Cardiac septum (tissue), 1 donor: ENCODE results near the gene GALNT10. TPM values are rescaled to one million over a fixed set of nuclear protein-coding genes. Genes with fewer than 3 reads are reported as not detected.

Source experiments
- DNase-seq: peaks from one replicate; pipeline ENCODE4 v3.0.0-alpha.2; 2020; ENCODE audit warnings: low spot score
- intact Hi-C: fragments of 100-400 bp; cut with DNase I; formaldehyde crosslinking; loops from one replicate; pipeline ENCODE4 v1.14.0; 2022
- total RNA-seq: library from RNA; stranded (reverse); fragmentation: NEBNext Ultra II Directional; extraction: Animal tissue kit (Norgen Biotek cat#: 25700); gene quantifications from one replicate; pipeline ENCODE4 v1.2.1, GENCODE V29; 2021
- donor health status: DM: no; HTN: no; CAD: no.

GALNT10 gene
- total RNA-seq, 1 donor from 2014 or later: 15.5 TPM

DNA sequence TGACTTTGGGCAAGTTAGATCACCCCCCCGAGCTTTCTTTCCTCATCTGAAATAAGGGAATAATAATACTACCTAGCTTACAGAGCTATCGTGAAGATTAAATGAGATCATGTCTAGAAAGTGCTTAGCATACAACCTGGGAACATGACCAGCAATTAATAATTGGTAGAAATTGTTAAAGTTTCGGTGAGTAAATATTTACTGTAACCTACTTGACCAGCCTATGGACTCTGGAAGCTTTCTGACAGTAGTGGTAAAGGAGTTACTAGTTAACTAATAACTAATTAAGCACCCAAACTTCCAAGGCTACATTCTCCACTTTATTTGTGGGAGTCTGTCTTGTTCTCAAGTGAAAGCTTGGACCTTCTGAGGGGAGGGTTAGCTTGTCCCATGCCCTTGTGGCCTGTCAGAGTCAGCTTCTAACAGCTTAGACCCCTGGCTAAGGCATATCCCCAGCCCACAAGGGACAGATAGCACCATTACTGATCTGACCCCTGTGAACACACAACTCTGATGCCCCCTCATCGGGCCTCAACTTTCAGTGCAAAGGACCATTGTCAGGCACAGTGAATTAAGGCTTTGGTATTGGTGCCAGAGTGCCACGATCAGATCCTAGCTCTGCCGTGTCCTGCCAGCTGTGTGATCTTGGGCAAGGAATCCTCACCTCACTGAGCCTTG, 196.6 kb downstream of the GALNT10 start:
- no peak for DNase-seq

DNA sequence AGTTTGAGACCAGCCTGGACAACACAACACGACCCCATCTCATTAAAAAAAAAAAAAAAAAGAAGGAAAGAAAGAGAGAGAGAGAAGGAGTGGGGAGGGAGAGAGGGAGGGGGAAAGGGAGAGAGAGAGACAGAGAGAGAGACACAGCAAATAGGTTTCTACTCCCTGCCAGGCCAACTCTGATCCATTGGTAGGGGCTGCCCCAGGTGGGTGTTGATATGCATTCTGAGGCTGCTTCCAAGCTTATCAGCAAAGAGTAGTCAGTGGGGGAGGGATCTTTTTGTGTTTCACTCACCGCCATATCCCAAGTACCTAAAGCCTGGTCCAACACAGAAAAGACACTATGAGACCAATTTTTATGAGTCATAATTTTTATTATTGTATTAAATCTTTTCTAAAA, 198.3 kb downstream of the GALNT10 start:
- DNase-seq: no peak
- intact Hi-C loops: no loop called here

More for the DNA sequence above, 196.6 kb downstream of the GALNT10 start:
- intact Hi-C loops: no loop called here

DNA sequence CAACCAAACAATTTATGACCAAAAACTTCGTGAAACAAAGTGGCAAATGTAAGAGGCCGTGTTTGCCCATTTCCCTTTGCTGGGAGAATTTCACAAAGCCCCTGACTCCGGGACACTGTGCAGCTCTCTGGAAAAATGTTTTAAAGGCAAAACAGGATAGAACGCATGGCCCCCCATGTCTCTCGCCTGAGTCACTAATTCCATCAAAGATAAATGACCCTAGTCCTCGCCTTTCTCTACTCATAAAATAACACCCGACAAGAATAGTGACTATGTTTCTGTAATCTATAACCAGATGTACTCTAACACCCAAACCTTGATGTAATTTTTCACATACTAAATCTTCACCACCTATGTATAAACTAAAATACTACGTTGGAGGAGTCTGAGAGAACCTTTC, 199.6 kb downstream of the GALNT10 start:
- intact Hi-C loops: no loop called here
- DNase-seq: no peak

DNA sequence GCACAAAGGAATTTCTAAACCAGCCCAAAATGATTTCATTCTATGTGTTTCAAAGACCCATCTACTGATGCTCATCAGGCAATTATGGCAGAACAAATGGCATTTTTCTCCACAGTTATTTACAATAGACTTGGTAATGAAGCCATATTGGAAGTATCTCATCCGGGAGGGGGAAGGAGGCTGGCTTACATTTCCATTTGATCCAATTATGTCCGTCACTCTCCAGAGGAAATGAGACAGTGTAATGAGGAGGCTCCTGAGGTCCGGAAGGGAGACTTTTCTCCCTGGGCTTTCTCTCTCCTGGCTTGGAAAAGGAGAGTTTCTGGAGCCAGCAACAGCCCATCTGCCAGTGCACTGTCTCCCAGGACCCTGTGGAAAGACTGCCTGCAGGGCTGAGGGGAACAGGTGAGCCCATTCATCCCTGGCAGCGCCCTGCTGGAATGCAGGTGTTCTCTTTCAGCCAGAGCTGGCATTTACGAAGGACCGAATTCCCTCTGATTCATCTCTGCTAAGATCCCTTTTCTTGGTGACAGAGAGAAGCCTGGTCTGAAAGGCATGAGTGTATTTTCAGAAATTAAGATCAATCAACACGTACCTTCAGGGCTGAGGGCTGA, 200.3 kb downstream of the GALNT10 start:
- no peak for DNase-seq
- intact Hi-C loops: no loop called here

DNA sequence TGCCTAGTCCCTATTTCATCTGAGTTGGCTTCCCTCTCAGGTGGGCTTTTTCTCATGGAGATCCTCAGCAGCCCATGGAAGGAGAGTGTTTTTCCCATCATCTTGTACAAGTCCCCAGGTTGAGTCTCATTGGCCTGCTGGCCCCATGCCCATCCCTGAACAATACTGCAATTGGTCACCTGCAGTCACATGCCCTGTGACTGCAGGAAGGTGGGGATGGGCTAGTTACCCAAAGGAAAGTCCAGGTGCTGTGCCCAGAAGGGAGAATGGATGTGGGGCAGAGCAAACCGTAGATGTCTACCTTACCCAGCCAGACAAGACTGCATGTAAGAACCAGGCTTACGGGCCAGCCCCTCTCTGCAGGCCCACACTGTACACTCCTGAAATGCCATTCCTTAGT, 201.3 kb downstream of the GALNT10 start:
- intact Hi-C loops: no loop called here
- DNase-seq: no peak

DNA sequence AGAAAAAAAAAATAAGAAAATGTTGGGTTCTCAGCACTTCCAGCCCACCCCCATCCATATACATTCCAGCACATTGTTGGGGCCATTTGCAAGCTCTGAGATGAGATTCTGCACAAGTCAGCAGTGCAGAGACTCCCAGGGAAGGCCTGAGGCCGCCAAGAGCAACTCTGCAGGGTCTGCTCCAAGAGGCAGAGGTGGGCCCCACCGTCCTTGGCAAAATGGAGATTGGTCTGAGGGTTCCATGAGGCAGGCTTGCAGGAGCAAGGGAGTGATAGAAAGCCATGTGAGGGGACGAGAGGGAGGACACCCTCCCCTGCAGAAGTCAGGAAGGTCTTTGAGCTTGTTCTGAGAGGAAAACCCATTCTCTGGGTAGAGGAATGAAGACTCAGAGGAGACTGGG, 203.3 kb downstream of the GALNT10 start:
- DNase-seq: no peak
- intact Hi-C loops: no loop called here

DNA sequence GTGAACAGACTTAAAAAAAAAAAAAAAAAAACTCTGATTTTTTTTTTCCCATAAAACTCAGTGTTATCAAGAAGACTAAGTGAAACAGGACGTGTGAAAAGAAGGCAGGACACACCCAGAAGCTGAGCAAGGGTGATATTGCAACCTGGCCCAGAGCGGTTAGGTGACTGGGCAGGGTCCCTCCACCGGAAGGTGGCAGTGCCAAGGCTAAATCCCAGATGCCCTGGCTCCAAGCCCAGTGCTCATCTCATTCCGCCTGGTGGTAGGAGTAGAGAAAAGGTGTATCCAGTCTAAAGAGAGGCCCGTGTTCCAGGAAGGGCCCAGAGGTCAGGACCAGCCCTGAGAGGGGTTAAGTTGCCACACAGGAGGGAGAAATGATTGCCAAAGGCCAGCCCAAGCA, 203.8 kb downstream of the GALNT10 start:
- DNase-seq: no peak
- intact Hi-C loops: no loop called here

DNA sequence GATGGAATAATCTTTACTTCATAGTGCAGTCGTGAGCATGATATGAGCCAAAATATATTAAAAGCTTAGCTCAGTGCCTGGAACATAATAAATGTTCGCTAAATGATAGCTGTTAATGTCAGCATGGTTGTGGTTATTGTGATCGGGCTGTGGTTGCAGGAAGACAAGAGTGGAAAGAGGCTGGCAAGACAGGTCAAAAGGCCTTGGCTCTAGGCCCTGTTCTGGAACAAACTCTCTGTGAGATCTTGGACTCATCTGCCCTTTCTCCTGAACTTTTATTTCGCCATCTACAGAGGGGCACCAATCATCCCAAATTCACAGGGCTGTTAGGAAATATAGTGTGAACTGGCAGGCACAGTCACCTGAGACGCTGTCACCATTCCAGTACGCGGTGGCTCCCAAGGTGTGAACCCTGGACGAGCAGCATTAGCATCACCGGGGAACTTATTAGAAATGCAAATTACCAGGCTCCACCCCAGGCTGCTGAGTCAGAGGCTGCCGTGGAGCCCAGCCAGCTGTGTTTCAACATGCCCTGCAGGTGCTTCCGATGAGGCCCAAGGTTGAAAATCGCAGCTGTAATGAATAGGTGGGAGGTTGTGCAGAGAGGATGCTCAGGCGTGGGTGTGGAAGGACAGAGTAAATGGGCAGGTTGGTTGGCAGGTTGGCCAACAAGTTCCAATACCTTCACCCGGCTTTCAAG, 205.0 kb downstream of the GALNT10 start:
- DNase-seq: no peak
- intact Hi-C loops: no loop called here

DNA sequence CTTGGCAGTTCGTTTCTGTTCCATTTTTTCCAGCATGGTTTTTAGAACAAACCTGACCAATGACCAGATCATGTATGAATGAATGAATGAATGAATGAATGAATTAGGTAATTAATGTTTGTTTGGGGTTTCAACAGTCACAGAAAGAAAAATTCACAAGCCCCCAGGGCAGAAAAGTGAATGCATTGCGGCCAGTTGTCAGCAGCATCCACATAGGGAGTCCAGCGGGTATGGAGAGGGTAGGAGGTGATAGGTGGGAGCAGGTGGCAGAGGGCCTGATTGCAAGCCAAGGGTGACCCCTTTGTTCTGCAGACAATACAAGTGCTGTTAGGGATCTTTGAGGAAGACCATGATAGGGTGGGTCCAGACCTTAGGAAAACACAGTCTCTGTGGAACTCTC, 205.6 kb downstream of the GALNT10 start:
- intact Hi-C loops: no loop called here
- DNase-seq: no peak

DNA sequence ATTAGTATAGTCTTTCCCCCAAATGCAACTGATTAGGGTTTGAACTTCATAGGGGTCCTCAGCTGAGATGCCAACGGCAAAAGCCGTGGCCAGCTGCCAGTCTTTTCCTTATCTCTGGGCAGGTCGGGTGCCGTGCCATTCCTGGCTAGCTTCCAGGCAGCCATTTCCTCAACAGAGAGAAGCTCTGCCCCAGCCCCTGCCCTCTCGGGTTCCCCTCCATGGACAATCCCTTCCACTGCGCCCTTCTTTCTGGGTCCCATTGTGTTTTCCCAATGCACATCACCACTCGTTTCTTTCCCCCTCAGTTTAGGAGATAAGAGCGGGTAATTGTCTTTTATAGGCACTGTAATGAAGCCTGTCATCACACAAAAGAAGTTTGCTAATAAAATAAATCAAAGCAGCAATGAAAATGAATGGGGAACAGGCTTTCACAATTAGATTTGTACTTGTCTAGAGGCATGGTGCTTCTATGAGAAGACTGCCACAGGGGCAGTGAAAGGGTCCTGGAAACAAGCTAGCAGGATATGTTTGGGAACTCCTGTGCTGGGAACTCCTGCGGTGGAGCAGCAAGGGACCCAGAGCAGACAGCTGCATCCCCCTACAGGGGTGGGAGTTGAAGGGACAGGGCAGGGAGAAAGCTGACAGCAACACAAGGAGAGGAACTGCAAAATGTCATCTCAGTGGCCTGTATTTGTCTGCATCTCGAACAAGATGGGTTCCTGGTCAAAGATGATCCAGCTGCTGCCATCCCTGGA, 207.3 kb downstream of the GALNT10 start:
- DNase-seq: no peak
- intact Hi-C loops: no loop called here

DNA sequence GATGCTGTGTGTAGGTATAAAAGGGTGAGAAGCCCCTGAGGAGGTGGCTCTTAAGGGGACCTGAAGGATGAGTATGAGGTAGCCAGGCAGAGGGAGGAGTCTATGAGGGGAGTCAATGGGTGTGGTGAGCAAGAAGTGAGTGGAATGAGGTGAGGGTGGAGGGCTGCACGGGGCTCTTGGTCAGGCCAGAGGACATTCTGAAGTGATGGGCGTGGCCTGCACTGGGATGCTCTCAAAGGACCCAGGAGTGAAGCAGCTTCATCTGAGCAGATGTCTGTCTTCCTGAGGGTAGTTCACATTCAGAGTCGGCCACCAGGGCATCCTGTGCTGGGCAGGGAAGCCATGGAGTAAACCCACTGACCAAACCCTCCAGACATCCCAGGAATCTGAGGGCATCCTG, 210.1 kb downstream of the GALNT10 start:
- intact Hi-C loops: loop anchor here (5.0 to 10.0 kb wide), 2 partner anchors 208 to 426 kb away; partner anchors contain the start of gene GALNT10
- DNase-seq: no peak

DNA sequence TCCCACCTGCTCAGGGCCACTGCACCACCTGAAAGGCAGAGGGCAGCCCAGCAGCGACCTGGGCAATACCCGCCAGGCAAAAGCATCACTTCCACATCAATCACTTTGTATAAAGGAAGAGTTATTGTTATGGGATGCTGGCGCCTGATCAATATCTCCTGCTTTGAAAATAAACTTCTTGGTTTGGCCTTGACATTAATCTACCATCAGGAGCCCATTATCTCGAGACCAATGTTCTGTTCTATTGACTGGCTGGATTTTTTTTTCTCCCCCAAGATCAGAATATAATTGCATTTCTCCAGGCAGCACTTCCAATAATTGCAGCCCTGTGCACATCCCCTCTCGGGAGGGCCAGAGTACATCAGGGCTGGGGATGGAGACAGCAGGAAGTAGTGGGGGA, 210.8 kb downstream of the GALNT10 start:
- no peak for DNase-seq
- intact Hi-C loops: loop anchor here (5.0 to 10.0 kb wide), 2 partner anchors 209 to 427 kb away; partner anchors contain the start of gene GALNT10

DNA sequence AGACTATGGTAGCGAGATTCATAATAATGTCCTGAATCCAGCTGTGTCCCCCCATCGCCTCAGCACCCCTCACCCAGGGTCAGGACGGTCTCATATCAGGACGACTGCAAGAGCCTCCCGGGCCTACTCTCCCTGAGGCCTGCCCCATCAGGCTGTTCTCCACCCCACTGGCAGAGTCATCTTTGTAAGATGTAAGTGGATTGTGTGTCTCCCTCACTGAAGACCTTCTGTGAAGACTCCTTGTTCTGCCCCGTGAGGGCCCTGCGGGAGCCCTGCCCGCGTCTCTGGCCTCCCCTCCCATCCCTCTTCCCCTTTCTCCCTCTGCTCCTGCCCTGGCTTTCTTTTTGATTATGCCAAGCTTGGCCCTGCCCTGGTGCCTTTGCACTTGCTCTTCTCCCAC, 211.4 kb downstream of the GALNT10 start:
- intact Hi-C loops: loop anchor here (5.0 to 10.0 kb wide), 2 partner anchors 210 to 427 kb away; partner anchors contain the start of gene GALNT10

DNA sequence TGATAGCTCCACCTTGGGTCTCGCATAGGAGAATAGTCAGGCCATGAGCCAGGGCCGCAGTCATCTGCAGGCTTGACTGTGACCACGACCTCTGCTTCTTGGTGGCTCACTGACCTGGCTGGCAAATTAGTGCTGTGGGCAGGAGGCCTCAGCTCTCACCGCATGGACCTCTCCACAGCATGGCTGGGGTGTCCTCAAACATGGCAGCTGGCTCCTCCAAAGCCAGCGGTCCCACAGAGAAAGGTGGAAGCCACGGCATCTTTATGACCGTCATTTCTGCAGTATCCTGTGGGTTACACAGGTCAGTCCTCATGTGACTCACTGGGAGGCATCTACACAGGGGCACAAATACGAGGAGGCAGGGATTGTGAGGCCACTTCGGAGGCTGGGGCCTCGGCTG, 212.1 kb downstream of the GALNT10 start:
- intact Hi-C loops: loop anchor here (5.0 to 10.0 kb wide), 2 partner anchors 210 to 428 kb away; partner anchors contain the start of gene GALNT10
- no peak for DNase-seq

More for the DNA sequence above, 211.4 kb downstream of the GALNT10 start:
- DNase-seq: no peak

DNA sequence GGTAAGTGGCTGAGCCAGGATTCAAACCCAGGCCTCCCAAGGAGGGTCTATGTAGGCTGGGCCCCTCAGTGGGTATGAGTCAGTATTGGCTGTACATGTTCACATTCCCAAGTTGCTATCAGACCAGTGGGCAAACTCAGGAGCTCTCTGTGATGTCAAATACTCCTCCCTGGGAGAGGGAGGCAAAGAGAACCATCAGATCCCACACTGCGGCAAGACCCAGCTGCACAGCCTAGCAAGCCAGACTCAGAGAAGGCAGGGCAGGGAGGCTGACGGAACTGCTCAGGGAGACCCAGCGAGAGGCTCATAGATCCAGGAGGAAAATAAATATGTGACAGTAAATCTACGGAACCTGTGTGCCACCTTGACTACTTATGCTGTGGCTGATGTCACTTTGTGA, 212.7 kb downstream of the GALNT10 start:
- DNase-seq: no peak
- intact Hi-C loops: loop anchor here (5.0 to 10.0 kb wide), 2 partner anchors 211 to 428 kb away; partner anchors contain the start of gene GALNT10

DNA sequence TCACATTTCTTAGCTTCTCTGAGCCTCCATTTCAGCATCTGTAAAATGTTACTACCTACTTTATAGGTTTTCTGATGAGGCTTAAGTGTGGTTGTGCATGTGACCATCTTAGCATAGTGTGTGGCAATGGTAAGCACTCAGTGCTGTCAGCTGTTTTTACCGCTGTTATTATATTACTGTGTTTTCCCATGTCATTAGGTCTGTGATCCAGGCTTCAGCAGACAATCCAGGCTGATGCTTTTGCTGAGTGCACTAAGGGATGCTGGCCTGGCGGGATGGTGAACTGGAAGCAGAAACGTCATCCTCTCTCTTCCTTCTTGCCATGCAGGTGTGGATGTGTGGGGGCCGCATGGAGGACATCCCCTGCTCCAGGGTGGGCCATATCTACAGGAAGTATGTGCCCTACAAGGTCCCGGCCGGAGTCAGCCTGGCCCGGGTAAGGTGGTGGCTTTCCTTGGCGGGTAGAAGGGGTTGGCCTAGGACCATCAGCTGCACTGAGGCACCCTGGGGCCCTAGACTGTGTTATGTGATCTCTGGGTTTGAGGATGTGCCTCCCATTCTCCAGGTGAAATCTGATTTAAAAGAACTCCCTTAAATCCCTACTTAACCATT, 213.3 kb downstream of the GALNT10 start:
- no peak for DNase-seq
- intact Hi-C loops: loop anchor here (1.0 to 10.0 kb wide), 3 partner anchors 212 to 429 kb away; partner anchors contain the start of gene GALNT10

DNA sequence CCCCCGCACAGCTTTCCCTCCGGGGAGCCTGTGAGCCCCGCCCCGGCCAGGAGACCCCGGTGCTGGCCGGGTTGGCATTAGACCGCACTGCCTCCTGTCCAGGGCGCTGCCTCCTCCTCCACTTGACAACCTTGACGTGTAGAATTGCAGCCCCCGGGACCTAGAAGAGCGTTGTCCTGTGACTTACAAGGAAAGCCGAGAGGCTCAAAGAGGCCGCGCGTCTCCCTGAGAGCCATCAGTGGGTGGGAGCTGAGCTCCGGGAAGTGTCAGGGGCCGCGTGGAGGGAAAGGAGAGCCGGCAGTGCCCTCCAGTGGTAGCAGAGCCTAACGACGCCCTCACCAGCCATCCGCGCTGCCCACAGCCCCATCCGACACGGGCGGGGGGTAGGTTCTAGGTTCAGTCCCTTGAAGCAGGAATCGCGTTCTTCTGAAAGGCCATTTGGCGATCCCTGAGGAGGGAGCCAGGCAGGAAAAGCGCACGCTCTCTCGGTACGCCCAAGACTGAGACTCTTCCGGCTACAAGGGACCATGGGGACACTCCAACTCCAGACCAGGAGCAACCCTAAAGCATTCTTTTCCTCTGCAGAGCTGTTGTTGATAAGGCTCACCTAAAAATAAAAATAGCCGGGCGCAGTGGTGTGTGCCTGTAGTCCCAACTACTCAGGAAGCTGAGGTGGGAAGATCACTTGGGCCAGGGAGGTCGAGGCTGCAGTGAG, 214.7 kb downstream of the GALNT10 start:
- intact Hi-C loops: loop anchor here (1.0 to 10.0 kb wide), 3 partner anchors 113 to 430 kb away; no protein-coding TSS in a partner anchor
- DNase-seq: peak; percentile 90

DNA sequence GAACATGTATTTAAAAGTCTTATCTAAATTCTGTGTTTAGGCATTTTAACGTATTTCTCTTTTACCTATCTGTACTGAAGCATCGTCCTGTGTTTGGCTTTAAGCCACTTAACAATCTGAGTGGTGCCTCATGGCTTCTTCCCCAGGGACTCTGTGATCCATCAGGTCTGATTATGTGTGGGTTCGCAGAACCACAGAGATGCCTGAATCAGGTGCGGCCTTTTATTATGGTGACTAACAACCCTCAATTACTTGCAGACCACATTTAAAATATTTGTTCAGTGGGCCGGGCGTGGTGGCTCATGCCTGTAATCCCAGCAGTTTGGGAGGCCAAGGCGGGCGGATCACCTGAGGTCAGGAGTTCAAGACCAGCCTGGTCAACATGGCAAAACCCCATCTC, 215.7 kb downstream of the GALNT10 start:
- intact Hi-C loops: loop anchor here (5.0 to 10.0 kb wide), 2 partner anchors 114 to 431 kb away; no protein-coding TSS in a partner anchor
- no peak for DNase-seq
